HL-60 (cell line): ENCODE data around the gene NEU4.
"Not testable (repeated sequence)": the region's sequence is repeated elsewhere in the genome, so short reads cannot be mapped to it uniquely, and the experiment has no call there.

Source experiments
- DNase-seq, 2 experiments: peaks; one replicate each; pipeline ENCODE4 v3.0.0-alpha.2; 2010 to 2020; ENCODE audit warnings: low read depth in 1 of 2, low spot score in 1 of 2
- H3K27ac ChIP-seq: fragments of 250-450 bp; sonication (Bioruptor Pico); replicated peaks from 2 replicates; pipeline ENCODE4 v1.5.1; 2020; ENCODE audit warnings: mild to moderate bottlenecking, moderate library complexity
- H3K27me3 ChIP-seq: fragments of 250-450 bp; sonication (Bioruptor Pico); 2 replicates; pipeline ENCODE4 v1.5.1; 2021; ENCODE audit warnings: mild to moderate bottlenecking, moderate library complexity; ENCODE audit not compliant: insufficient read depth, poor library complexity, severe bottlenecking
- H3K4me3 ChIP-seq: replicated peaks from 2 replicates; pipeline ENCODE4 v1.5.1; 2011; ENCODE audit warnings: mild to moderate bottlenecking, control low read depth, low read length; ENCODE audit not compliant: insufficient read depth
- CTCF ChIP-seq: IDR thresholded peaks from one replicate; pipeline ENCODE4 v1.5.1; 2011; ENCODE audit warnings: low read length, control low read depth, inconsistent platforms; ENCODE audit not compliant: insufficient read depth
- GABPA ChIP-seq: IDR thresholded peaks from 2 replicates; pipeline ENCODE4 v1.6.1; 2012; ENCODE audit warnings: low read depth
- POLR2AphosphoS5 ChIP-seq: IDR thresholded peaks from 2 replicates; pipeline ENCODE4 v1.6.1; 2012; ENCODE audit warnings: low read depth
- SPI1 ChIP-seq: IDR thresholded peaks from 2 replicates; pipeline ENCODE4 v1.6.1; 2012; ENCODE audit warnings: low read depth, mild to moderate bottlenecking, borderline replicate concordance
- TF ChIP-seq, protein P1 (sequence below): IDR thresholded peaks from 2 replicates; pipeline ENCODE4 v1.6.1; 2012; ENCODE audit warnings: low read depth; ENCODE audit not compliant: insufficient replicate concordance

The NEU4 gene

DNA sequence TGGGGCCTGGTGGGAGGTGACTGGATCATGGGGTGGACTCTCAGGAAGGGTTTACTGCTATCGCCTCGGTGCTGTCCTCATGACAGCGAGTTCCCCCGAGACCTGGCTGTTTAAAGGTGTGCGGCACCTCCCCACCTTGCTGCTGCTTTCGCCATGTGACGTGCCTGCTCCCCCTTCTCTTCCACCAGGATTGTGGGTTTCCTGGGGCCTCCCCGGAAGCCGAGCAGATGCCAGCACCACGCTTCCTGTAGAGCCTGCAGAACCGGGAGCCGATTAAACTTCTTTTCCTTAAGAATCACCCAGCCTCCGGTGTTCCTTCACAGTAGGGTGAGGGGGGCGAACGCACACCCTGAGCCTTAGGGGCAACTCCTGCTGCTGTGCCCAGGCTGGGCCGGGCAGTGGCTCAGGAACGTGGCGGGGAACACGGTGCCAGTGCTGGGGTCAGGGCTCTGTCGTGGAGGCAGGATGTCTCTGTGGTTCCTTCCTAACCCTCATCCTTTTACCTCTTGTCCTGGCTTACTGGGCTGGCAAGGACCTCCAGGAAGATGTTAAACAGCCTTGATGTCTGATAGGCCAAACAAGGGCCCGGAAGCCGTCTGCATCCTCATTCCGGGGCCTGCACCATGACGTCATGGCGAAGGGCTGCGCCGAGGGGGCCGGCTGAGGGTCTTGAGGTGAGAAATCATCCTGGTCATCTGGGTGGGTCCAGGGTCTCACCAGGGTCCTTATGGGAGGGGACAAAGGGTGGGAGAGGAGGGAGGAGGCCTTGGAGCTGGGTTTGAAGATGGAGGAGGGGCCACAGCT is 12.7 kb downstream of the NEU4 start:
- Histone ChIP-seq H3K27me3 (peaks cover 5% of the 10 kb centered on the region), H3K27ac (no peak overlapping the region), H3K4me3 (no peak overlapping the region)
- TF ChIP-seq CTCF (no peak), SPI1 (no peak), POLR2AphosphoS5 (no peak), GABPA (no peak)
- TF ChIP-seq, protein P1, sequence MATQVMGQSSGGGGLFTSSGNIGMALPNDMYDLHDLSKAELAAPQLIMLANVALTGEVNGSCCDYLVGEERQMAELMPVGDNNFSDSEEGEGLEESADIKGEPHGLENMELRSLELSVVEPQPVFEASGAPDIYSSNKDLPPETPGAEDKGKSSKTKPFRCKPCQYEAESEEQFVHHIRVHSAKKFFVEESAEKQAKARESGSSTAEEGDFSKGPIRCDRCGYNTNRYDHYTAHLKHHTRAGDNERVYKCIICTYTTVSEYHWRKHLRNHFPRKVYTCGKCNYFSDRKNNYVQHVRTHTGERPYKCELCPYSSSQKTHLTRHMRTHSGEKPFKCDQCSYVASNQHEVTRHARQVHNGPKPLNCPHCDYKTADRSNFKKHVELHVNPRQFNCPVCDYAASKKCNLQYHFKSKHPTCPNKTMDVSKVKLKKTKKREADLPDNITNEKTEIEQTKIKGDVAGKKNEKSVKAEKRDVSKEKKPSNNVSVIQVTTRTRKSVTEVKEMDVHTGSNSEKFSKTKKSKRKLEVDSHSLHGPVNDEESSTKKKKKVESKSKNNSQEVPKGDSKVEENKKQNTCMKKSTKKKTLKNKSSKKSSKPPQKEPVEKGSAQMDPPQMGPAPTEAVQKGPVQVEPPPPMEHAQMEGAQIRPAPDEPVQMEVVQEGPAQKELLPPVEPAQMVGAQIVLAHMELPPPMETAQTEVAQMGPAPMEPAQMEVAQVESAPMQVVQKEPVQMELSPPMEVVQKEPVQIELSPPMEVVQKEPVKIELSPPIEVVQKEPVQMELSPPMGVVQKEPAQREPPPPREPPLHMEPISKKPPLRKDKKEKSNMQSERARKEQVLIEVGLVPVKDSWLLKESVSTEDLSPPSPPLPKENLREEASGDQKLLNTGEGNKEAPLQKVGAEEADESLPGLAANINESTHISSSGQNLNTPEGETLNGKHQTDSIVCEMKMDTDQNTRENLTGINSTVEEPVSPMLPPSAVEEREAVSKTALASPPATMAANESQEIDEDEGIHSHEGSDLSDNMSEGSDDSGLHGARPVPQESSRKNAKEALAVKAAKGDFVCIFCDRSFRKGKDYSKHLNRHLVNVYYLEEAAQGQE: no peak
- DNase-seq: no peak

DNA sequence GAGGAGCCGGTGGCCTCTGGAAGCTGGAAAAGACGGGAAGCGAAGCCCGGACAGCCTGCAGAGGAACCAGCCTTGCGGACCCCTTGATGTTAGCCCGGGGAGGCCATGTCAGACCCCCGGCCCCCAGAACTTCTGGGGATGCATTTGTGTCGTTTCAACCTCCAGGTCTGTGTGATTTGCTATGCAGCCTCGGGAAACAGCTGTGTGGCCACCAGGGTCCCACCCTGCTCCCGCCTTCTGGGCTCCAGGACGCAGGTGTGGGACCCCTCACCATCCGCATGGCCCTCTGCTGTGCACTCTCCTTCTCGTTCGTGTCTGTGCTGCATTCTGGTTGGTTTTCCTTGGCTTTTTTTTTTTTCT is 13.3 kb downstream of the NEU4 start:
- Histone ChIP-seq H3K27me3 (peaks cover 5% of the 10 kb centered on the region), H3K27ac (no peak overlapping the region), H3K4me3 (no peak overlapping the region)
- no peak for TF ChIP-seq SPI1
- TF ChIP-seq POLR2AphosphoS5: no peak
- TF ChIP-seq GABPA: no peak
- no peak for TF ChIP-seq CTCF
- TF ChIP-seq, protein P1: no peak
- DNase-seq: no peak

- DNase-seq, H3K27ac ChIP-seq, H3K27me3 ChIP-seq, H3K4me3 ChIP-seq: not testable (repeated sequence)
These were observed 14.8 kb downstream of the NEU4 start for GRCh38 chr2:241823531-241824437.

GRCh38 chr2:241827394-241827793 is 18.4 kb downstream of the NEU4 start:
- no peak for DNase-seq
- H3K27me3 ChIP-seq: no peaks in the 10 kb centered on the region
- H3K27ac ChIP-seq: no peak overlapping the region
- H3K4me3 ChIP-seq: no peak overlapping the region
- TF ChIP-seq CTCF: no peak
- TF ChIP-seq POLR2AphosphoS5: no peak
- TF ChIP-seq GABPA: no peak
